Esophagus squamous epithelium (tissue), 4 donors: Measurements from ENCODE around the gene PTTG1IP2.
"Not testable (repeated sequence)": the region's sequence is repeated elsewhere in the genome, so short reads cannot be mapped to it uniquely, and the experiment has no call there.

ENCODE experiments used
- POLR2A ChIP-seq, 4 donors: fragments of 450-650 bp; IDR thresholded peaks; one replicate each; pipeline ENCODE4 v1.6.1; 2017; ENCODE audit warnings: antibody characterized with exemption in 4 of 4, mild to moderate bottlenecking in 4 of 4, moderate library complexity in 3 of 4
- TF ChIP-seq, protein P1 (sequence below), 6 experiments: fragments of 450-650 bp in 4 of 6; fragments of 200-600 bp in 2 of 6; sonication (generic) in 2 of 6; IDR thresholded peaks; one replicate each; pipeline ENCODE4 v1.5.1; 2016 to 2019; ENCODE audit warnings: antibody characterized with exemption in 6 of 6, mild to moderate bottlenecking in 4 of 6, moderate library complexity in 4 of 6

DNA sequence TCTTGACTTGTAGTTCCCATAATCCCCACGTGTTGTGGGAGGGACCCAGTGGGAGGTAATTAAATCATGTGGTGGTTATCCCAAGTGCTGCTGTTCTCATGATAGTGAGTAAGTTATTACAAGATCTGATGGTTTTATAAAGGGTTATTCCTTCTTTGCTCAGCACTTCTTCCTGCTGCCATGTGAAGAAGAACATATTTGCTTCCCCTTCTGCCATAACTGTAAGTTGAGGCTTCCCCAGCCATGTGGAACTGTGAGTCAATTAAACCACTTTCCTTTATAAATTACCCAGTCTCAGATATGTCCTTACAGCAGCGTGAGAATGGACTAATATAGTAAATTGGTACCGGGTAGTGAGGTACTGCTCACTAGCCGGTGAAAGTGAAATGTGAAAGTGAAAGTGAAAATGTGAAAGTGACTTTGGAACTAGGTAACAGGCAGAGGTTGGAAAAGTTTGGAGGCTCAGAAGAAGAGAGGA, 6.2 kb upstream of the PTTG1IP2 start:
- TF ChIP-seq, protein P1, sequence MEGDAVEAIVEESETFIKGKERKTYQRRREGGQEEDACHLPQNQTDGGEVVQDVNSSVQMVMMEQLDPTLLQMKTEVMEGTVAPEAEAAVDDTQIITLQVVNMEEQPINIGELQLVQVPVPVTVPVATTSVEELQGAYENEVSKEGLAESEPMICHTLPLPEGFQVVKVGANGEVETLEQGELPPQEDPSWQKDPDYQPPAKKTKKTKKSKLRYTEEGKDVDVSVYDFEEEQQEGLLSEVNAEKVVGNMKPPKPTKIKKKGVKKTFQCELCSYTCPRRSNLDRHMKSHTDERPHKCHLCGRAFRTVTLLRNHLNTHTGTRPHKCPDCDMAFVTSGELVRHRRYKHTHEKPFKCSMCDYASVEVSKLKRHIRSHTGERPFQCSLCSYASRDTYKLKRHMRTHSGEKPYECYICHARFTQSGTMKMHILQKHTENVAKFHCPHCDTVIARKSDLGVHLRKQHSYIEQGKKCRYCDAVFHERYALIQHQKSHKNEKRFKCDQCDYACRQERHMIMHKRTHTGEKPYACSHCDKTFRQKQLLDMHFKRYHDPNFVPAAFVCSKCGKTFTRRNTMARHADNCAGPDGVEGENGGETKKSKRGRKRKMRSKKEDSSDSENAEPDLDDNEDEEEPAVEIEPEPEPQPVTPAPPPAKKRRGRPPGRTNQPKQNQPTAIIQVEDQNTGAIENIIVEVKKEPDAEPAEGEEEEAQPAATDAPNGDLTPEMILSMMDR (IDR thresholded peaks at IDR 0.05): peak in 1 of 6 experiments; percentile 8
- not testable (repeated sequence) for TF ChIP-seq POLR2A (IDR thresholded peaks at IDR 0.05)
